ENCODE measurements around the gene JAG2.
"Not testable (repeated sequence)": the region's sequence is repeated elsewhere in the genome, so short reads cannot be mapped to it uniquely, and the experiment has no call there.

Gene JAG2

DNA sequence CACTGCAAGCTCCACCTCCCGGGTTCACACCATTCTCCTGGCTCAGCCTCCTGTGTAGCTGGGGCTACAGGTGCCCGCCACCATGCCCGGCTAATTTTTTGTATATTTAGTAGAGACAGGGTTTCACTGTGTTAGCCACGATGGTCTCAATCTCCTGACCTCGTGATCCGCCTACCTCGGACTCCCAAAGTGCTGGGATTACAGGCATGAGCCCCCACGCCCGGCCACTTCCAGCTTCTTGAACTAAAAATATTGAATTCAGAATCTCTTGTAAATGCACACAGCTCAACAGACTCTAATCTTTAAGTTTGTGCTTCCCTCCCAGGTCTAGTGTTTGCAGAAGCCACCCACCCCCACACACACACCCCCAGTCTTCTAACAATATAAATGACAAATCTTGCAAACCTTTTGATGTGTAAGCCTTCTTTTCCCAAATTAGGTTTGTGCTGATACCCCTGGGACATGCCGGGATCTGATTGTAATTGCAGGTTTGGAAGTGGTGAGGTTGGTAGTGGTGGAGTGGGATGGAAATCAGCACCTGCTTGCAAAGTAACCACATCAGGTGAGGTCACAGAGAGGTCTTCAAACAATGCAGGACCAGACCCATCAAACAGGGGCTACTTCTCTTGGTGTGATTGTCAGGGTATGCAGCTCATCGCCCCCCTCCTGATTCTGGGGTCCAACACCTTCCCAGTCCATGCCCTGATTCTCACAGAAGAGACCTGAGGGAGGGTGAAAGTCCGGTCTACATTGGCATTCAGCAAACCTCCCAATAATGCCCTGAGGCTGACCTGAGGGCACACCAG lies 51.9 kb downstream of the JAG2 start:
- DNase-seq (ENCODE audit: low spot score) = no peak

DNA sequence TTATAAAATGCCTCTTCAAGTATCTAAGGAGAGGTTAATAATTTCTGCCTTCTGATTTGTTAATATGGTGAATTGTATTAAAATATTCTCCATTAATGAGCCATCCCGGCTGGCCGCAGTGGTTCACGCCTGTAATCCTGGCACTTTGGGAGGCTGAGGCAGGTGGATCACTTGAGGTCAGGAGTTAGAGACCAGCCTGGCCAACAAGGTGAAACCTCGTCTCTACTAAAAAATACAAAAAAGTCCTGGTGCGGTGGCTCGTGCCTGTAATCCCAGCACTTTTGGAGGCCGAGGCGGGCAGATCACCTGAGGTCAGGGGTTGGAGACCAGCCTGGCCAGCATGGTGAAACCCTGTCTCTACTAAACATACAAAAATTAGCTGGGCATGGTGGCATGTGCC lies 59.3 kb downstream of the JAG2 start:
- DNase-seq (ENCODE audit: low spot score) = not testable (repeated sequence)

DNA sequence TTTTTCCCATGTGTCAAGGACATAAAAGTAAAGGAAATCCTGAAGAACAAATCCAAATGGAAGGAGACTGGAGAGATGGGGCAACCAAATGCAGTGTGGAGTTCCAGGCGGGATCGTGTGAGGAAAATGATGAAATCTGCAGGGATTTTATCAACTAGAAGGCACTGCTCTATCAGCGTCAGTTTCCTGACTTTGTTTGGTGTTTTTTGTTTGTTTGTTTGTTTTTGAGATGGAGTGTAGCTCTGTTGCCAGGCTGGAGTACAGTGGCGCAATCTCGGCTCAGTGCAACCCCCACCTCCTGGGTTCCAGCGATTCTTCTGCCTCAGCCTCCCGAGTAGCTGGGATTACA lies 60.1 kb downstream of the JAG2 start:
- no peak for DNase-seq (ENCODE audit: low spot score)

DNA sequence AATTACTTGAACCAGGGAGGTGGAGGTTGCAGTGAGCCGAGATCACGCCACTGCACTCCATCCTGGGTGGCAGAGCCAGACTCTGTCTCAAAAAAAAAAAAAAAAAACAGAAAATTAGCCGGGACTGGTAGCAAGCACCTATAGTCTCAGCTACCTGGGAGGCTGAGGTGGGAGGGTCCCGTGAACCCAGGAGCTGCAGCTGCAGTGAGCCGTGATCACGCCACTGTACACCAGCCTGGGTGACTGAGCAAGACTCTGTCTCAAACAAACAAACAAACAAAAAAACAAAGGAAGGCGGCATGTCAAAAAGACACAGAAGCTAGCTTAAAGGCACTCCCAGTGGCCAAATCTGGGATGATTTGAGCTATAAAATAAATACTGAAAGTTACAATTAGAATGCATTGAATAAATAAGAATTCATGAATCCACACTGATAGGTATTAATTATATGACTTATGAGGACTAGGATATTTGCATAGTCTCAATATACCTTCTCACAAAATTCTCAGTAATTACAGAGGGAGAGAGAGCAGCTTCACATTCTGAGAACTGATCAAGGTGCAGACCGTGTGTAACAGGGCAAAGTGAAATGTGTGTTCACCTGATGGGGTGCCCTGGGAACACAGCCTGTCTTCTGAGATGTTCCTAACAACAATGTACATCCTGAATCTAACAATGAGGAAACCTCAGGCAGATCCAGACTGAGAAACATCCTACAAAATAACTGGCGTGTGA lies 60.6 kb downstream of the JAG2 start:
- DNase-seq (ENCODE audit: low spot score) = no peak

DNA sequence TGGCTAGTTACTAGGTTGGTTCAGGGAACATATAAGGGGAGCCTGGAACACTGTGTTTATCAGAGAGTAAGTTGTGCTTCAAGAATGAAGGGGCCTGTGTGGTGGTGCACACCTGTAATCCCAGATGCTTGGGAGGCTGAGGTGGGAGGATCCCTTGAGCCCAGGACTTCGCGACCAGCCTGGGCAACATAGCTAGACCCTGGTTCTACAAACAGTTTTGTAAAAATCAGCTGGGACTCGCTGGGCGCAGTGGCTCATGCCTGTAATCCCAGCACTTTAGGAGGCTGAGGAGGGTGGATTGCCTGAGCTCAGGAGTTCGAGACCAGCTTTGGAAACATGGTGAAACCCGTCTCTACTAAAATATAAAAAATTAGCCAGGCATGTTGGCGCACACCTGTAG lies 61.2 kb downstream of the JAG2 start:
- DNase-seq (ENCODE audit: low spot score) = no peak

DNA sequence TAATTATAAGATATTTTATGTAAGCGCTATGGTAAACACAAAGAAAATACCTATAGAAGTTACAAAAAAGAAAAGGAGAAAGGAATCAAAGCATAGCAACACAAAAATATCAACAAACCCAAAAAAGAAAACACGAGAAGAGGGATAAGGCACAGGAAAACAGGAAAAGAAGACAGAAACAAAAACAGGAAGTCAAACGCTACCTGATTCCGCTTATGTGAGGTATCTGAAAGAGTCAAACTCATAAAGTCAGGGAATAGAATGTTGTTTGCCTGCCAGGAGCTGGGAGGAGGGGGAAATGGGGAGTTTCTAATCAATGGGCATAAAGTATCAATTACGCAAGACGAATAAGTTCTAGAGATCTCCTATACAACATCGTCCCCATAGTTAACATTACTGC lies 63.4 kb downstream of the JAG2 start:
- no peak for DNase-seq (ENCODE audit: low spot score)

DNA sequence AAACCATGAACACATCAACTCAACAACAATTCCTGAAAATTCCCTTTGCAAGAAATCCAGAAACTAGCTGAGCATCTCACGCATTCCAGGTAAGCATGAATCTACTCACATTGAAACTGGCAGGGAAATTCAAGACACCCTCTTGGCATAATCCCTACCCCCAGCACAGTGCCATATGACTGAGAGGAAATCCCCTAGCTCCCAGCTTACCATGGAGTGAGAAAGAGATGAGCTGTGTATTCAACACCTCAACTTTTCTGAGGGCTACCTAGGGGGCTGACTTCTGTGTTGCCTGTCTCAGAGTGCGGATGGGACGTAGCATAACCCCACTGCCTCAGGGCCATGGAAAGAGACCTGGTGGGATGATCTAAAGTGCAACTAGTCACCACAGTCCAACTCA lies 65.7 kb downstream of the JAG2 start:
- no peak for DNase-seq (ENCODE audit: low spot score)

DNA sequence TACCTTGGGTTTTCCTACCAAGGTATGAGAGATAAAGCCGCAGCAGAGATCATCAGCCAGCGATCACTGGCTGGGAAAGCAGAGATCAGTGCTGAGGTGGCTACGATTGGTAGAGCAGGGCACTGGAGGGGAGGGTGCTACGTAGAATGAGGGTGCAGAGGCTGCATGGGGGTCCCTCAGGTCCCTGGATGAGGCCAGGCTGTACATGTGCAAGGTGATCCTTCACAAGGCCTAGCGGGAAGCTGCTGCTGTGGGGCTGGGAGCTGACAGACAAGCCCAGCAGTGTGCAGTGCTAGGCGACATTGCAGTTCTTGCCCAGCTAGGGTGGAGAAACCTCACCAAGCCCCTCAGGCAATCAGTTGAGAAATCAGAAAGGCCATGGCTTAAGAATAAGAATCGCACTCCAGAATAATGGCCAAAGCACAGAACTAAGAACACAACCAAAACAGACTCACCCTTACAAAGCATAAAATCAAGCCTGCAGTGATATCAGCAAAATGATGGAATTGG lies 66.2 kb downstream of the JAG2 start:
- no peak for DNase-seq (ENCODE audit: low spot score)

DNA sequence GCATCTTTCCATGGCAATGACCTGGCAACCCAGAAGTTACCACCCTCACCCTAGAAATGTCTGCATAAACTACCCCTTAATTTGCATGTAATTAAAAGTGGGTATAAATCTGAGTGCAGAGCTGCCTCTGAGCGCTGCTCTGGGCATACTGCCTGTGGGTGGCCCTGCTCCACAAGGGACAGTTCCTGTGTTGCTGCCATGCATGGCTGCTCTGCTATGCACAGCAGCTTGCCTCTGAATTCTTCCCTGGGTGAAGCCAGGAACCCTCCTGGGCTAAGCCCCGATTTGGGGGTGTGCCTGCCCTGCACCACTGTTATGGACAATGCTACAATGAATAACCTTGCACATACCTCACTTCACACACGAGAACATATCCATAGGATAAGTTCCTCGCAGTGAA lies 67.7 kb downstream of the JAG2 start:
- no peak for DNase-seq (ENCODE audit: low spot score)

DNA sequence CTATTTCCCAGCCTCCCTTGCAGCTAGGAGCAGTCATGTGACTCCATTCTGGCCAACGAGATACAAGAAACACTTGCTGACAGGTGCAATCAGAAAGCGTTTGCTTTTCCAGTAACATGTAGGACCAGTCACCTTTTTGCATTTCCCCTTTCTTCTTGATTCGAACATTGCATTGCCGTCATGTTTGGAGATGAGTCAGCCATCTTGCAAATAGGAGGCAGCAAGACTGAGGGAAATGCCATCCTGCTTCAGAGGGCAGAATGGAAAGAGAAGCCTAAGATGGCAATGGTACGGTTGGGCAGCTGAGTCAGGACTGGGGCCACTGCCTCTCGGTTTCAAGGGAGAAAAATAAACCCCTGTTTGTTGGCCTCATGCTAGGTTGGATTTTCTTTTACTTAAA lies 68.8 kb downstream of the JAG2 start:
- DNase-seq (ENCODE audit: low spot score) = no peak

DNA sequence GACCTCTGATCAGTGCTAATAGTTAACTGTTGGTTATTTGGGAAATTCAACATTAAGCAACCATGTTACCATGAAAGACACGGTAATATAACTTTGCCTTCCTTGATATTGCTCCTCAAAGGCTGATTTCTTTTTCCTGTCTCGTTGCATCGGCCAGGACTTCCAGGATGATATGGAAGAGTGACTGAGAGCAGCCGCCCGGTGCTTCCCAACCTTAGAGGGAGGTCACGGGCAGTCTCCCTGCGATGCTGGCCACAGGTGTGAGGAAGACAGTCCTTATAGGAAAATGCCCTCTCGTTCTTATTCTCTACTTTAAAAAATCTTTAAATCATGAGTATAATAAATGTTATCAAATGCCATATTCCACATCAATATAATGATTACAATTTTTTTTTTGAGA lies 70.3 kb downstream of the JAG2 start:
- DNase-seq (ENCODE audit: low spot score) = no peak

DNA sequence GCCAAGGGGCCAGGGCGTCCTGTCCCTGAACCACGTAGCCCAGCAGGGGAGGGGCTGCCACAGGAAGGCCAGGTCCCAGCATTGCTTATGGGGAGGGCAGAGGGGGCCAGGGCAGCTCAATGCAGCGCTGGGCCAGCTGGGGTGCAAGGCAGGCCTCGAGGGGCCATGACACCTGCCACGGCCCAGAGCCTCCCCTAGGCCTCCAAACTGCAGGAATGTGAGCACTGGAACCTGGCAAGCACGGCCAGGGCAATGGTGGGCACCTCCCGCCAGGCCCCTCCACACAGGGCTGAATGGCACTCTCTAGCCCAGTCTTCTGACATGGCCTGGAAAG lies 70.8 kb downstream of the JAG2 start:
- no peak for DNase-seq (ENCODE audit: low spot score)

DNA sequence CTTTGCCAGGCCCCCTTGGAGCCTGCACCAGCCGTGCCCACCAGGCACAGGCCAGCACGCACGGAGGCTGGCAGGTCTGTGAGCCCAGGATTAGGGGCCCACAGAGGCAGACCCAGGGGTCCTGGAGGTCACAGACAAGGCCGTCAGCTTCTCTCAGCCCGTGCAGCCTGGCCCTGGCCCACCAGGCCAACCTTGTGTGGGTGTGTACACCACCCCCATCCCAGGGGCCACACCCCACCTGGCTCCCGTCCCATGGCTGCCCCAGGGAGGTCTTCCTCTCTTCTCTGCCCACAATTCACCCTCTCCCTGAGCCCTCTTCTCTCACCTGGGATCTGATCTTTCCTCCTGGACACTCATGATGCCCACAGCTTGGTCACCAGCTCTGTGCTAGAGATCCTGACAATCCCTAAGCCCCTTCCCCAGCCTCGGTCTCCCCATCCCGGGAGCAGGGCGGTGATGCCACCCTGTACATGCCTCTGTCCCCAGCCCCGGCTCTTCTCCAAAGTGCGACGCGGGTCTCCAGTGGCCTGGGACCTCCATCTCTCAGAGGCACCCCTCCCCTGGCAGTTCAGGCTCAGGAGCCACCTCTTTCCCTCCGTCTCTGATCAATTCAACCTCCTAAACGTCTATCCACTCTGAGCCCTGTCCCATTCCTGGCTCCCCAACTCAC lies 72.2 kb downstream of the JAG2 start:
- DNase-seq (ENCODE audit: low spot score) = no peak

DNA sequence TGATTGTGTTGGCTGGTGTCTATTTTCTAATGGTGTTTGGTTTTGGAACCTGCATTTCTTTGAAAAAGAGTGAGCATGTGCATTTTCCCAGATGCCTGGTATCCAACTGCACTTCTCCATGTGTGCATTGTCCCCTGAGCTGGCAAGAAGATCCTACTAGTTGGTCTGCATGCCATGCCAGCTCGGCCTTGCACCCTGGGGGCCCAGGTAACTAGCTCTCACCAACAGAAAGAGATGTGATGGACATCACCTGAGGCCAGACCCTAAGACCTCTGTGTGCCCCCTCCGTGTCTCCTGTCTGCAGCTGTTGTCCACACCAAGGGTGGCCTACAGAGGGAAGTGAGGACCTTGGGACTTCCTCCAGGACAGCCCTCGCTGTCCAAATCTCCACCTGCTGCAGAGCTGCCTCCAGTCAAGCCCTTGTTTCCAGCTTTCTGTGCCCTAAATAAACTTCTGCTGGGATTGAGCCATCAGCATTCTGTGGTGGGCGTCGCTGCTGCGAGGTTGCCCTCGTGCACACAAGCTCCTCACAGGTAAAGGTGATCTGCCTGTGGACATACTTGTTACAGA lies 73.3 kb downstream of the JAG2 start:
- DNase-seq (ENCODE audit: low spot score) = no peak

DNA sequence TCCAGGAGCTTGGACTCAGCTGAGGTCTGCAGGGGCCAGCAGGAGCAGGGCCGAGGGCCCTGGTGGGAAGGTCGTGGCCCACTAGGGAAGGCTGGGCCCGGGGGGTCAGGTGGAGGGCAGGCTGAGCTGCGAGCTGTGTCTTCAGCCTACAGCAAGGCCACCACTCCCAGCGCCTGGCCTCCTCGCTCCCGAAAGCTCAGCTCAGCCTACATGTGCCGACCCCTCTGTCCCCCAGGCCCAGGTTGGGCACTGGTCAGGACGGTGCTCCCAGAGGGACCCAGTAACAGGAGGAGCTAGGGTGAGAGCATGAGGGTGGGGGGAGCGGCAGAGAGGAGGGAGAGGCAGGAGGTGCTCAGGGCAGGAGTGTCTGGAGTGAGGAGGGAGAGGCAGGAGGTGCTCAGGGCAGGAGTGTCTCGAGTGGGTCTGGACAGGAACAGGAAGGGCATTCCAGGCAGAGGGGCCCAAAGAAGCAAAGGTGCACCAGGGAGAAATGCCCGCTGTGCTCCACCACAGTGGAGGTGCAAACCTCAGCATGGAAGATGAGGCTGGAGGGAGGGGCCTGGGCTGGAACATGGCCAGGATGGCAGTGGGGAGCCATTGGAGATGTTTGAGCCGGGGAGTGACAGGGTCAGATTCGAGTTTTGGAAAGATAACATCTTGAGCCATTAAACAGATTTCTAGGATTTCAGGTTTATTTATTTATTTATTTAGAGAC lies 74.2 kb downstream of the JAG2 start:
- DNase-seq (ENCODE audit: low spot score) = no peak

DNA sequence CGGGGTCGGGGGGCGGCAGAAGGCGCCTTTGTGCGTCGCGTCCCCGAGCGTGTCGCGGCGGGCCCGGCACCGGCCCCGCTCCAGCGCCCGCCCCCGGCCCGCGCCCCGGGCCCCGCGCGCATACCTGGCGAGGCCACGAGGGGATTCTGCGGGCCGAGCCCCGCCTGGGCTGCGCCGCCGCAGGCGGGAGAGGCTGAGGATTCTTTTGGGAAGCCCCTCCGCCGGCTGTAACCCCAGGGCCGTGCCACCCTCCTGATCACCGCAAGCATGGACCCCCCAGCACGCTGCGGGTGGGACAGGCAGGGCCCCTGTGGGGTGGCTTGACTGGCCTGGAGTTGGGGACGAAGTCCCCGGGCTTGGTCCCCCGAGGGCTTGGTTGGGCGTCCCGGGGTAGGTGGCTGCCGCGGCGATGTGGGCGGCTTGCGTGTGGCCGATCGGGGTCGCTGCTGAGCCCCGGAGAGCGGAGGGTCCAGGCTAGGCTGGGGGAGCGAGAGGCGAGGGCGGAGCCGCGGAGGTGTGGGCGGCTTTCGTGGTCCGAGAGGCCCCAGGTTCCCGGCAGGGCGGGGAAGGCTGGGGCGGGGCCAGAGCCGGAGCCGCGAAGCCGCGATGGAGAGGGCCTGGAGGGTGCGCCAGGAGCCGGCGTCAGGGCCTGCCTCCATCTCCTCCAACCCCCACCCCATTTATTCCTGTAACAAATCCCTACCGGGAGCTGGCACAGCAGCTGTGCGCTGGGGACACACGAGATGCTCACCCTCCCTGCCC lies 75.0 kb downstream of the JAG2 start:
- peak; percentile 86 for DNase-seq (ENCODE audit: low spot score)

DNA sequence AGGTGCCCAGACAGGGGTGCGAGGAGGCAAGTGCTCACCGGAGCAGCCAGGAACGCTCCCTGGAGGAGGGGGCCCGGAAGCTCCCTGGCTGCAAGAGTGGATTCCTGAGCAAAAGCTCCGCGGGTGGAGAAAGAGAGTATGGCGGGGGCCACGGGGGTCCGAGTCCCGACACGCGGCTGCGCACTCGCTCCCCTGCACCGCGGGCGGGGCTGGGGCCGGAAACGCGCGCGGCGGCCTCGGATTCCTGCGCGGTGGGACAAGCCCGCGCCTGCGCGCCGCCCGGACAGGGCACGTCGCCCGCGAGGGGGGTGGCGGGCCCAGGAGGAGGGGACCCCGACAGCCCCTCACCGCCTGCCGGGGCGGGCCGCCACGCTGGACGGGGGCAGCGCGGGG lies 75.5 kb downstream of the JAG2 start:
- DNase-seq (ENCODE audit: low spot score) = peak; percentile 59

DNA sequence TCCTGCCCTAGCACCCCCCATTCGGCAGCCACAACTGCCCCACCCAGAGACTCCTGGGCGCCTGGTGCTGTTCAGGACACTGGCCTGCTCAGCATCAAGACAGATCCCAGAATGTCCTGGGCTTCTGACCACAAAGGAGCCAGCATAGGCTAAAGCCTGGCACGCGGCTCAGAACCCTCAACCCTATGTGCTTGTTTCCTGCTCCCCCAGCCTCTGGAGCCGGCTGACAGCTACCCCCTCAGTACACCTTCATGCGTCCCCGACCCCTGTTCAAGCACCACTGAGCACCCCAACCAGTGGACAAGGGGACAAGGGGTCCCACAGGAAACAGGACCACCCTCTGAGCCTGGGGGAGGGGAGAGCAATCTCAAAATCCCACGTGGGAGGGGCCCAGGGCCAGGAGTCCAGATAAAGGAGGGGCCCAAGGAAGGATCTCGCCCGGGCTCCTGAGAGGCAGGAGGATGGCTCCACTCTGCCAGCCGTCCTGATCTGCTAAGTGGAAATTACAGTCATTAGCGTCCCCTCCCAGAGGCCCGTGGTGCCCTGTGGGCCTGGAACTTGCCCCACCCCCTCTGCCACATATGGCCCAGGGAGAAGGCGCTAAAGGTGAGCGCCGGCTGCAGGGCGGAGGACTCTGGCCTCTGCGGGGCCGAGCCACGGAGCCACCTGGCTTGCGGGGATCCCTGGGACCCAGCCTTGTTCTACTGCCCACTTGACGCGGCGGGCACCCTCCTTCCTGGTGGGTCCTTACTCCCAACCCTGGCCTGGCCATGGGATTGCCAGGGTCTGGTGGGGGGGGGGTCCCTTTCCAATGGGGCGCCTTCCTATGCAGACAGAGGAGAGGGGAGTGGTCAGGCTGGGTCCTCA lies 76.2 kb downstream of the JAG2 start:
- DNase-seq (ENCODE audit: low spot score) = no peak

DNA sequence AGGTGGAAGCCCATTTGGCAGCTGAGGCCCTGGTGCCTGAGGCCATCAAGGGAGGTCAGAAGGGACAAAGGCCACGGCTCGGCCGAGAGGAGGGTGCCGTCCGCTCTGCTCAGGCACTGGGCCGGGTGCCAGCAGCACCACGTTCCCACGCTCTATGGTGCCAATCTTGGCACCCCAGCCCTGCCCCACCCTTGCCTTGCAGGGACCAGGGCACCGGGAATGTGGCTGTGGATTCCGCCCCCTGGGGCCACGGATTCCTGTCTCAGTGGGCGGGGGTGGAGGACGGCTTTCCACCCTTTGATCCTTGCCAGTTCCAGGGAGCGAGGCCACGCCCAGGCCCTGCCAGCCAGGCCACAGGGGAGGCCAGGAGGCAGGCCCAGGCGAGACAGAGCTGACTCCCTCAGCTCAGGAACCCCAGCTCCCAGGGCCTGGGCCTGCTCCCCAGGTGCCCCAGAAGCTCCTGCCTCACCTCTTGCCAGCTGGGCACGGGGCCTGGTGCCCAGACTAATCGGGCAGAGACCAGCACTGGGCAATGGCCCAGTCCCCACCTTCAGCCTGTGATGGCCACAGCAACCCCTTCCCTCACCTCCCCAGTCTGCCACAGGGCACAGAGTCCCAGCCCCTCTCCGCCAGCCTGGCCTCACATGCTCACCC lies 76.9 kb downstream of the JAG2 start:
- DNase-seq (ENCODE audit: low spot score) = peak; percentile 55

DNA sequence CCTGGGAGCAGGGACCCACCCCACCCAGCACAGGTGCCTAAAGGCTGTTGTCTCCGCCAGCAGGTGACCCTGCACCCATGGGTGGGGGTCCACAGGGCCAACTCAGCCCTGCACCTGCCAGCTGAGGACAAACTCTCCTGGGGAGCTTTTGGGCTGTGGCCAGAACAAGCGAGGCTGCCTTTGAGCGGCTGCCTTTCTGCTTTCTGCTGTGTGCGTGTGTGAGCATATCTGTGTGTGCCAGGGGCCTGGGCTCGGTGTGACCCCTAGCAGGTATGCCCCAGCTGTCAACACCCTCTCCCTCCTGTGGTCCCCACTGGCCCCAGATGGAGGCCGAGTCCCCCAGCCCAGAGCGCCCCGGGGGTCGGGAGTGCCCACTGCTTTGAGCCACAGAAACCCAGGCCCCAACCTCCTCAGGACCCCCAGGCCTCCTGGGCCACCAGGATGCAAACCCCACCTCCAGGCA lies 77.5 kb downstream of the JAG2 start:
- no peak for DNase-seq (ENCODE audit: low spot score)
